Neural cell (in vitro differentiated cells): ENCODE data around the gene RNF32.

Source experiments
- EP300 ChIP-seq: fragments of 450-650 bp; conservative IDR thresholded peaks from 2 replicates; pipeline ENCODE4 v1.6.1; 2014; ENCODE audit warnings: antibody characterized with exemption, mild to moderate bottlenecking, moderate library complexity; ENCODE audit not compliant: poor library complexity, severe bottlenecking
- EZH2 ChIP-seq: fragments of 200-600, 300-800 bp; shearing (Covaris generic), sonication (generic); IDR thresholded peaks from 2 replicates; pipeline ENCODE4 v1.6.1; 2014; ENCODE audit warnings: antibody characterized with exemption, low read length, borderline replicate concordance, mild to moderate bottlenecking; ENCODE audit not compliant: insufficient read depth, poor library complexity, severe bottlenecking
- MXI1 ChIP-seq: fragments of 450-650 bp; conservative IDR thresholded peaks from 2 replicates; pipeline ENCODE4 v1.6.1; 2014; ENCODE audit warnings: antibody characterized with exemption, mild to moderate bottlenecking; ENCODE audit not compliant: poor library complexity, severe bottlenecking
- POLR2AphosphoS5 ChIP-seq: IDR thresholded peaks from 2 replicates; pipeline ENCODE4 v1.6.1; 2012
- SMC3 ChIP-seq: fragments of 450-650 bp; conservative IDR thresholded peaks from 2 replicates; pipeline ENCODE4 v1.6.1; 2014; ENCODE audit warnings: antibody characterized with exemption, mild to moderate bottlenecking, moderate library complexity; ENCODE audit not compliant: poor library complexity
- TAF1 ChIP-seq: IDR thresholded peaks from 2 replicates; pipeline ENCODE4 v1.6.1; 2012; ENCODE audit warnings: low read depth
- TF ChIP-seq, protein P1 (sequence below): fragments of 450-650 bp; IDR thresholded peaks from 2 replicates; pipeline ENCODE4 v1.5.1; 2014; ENCODE audit warnings: antibody characterized with exemption, mild to moderate bottlenecking, moderate library complexity; ENCODE audit not compliant: poor library complexity, severe bottlenecking
- TF ChIP-seq, protein P2 (sequence below): IDR thresholded peaks from 2 replicates; pipeline ENCODE4 v1.6.1; 2012; ENCODE audit warnings: borderline replicate concordance

DNA sequence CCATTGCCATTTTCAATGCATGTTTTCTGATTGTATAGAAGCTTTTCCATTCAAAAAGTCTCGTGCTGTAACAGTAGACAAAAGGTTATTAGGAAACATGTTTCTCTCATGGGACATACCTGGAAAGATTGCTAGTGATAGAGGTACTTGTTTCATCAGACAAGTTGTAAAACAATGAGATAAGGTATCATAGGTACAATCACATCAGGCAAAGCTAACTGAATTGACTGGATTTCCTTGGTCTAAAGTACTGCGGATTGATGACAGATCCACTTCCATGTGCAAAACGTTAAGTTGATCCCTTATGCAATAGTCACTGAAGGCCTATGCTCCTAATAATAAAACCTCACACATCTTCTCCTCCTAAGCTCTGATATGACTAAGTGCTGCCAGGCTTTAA lies 6.5 kb upstream of the RNF32 start:
- TF ChIP-seq EP300 (no peak), TAF1 (no peak), POLR2AphosphoS5 (no peak), MXI1 (no peak), EZH2 (no peak), SMC3 (no peak)
- TF ChIP-seq, protein P1, sequence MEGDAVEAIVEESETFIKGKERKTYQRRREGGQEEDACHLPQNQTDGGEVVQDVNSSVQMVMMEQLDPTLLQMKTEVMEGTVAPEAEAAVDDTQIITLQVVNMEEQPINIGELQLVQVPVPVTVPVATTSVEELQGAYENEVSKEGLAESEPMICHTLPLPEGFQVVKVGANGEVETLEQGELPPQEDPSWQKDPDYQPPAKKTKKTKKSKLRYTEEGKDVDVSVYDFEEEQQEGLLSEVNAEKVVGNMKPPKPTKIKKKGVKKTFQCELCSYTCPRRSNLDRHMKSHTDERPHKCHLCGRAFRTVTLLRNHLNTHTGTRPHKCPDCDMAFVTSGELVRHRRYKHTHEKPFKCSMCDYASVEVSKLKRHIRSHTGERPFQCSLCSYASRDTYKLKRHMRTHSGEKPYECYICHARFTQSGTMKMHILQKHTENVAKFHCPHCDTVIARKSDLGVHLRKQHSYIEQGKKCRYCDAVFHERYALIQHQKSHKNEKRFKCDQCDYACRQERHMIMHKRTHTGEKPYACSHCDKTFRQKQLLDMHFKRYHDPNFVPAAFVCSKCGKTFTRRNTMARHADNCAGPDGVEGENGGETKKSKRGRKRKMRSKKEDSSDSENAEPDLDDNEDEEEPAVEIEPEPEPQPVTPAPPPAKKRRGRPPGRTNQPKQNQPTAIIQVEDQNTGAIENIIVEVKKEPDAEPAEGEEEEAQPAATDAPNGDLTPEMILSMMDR: no peak
- TF ChIP-seq, protein P2, sequence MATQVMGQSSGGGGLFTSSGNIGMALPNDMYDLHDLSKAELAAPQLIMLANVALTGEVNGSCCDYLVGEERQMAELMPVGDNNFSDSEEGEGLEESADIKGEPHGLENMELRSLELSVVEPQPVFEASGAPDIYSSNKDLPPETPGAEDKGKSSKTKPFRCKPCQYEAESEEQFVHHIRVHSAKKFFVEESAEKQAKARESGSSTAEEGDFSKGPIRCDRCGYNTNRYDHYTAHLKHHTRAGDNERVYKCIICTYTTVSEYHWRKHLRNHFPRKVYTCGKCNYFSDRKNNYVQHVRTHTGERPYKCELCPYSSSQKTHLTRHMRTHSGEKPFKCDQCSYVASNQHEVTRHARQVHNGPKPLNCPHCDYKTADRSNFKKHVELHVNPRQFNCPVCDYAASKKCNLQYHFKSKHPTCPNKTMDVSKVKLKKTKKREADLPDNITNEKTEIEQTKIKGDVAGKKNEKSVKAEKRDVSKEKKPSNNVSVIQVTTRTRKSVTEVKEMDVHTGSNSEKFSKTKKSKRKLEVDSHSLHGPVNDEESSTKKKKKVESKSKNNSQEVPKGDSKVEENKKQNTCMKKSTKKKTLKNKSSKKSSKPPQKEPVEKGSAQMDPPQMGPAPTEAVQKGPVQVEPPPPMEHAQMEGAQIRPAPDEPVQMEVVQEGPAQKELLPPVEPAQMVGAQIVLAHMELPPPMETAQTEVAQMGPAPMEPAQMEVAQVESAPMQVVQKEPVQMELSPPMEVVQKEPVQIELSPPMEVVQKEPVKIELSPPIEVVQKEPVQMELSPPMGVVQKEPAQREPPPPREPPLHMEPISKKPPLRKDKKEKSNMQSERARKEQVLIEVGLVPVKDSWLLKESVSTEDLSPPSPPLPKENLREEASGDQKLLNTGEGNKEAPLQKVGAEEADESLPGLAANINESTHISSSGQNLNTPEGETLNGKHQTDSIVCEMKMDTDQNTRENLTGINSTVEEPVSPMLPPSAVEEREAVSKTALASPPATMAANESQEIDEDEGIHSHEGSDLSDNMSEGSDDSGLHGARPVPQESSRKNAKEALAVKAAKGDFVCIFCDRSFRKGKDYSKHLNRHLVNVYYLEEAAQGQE: no peak
